GM12891 (cell line): ENCODE data around the gene ACTG2.

Source experiments
- DNase-seq: peaks from one replicate; pipeline ENCODE4 v3.0.0; 2011; ENCODE audit warnings: low spot score; ENCODE audit not compliant: insufficient read length
- FAIRE-seq: peaks from 2 replicates; lab custom pipeline; 2011; peaks lifted over from hg19 to GRCh38; lab: Jason Lieb, UNC
- PAX5 ChIP-seq: IDR thresholded peaks from 2 replicates; pipeline ENCODE4 v1.6.1; 2011; ENCODE audit warnings: low read length, moderate library complexity, mild to moderate bottlenecking; ENCODE audit not compliant: insufficient read depth, severe bottlenecking
- POLR2A ChIP-seq: IDR thresholded peaks from 2 replicates; pipeline ENCODE4 v1.6.1; 2011; ENCODE audit warnings: low read depth, low read length, control low read depth
- POLR2AphosphoS5 ChIP-seq: IDR thresholded peaks from 2 replicates; pipeline ENCODE4 v1.6.1; 2011; ENCODE audit warnings: low read depth, low read length, control low read depth
- POU2F2 ChIP-seq: IDR thresholded peaks from 2 replicates; pipeline ENCODE4 v1.6.1; 2011; ENCODE audit warnings: low read depth, mild to moderate bottlenecking, control low read depth, low read length, moderate library complexity
- SPI1 ChIP-seq: IDR thresholded peaks from 2 replicates; pipeline ENCODE4 v1.6.1; 2011; ENCODE audit warnings: low read depth, low read length, control low read depth
- TAF1 ChIP-seq: IDR thresholded peaks from 2 replicates; pipeline ENCODE4 v1.6.1; 2011; ENCODE audit warnings: low read depth, low read length, control low read depth

ACTG2 gene

DNA sequence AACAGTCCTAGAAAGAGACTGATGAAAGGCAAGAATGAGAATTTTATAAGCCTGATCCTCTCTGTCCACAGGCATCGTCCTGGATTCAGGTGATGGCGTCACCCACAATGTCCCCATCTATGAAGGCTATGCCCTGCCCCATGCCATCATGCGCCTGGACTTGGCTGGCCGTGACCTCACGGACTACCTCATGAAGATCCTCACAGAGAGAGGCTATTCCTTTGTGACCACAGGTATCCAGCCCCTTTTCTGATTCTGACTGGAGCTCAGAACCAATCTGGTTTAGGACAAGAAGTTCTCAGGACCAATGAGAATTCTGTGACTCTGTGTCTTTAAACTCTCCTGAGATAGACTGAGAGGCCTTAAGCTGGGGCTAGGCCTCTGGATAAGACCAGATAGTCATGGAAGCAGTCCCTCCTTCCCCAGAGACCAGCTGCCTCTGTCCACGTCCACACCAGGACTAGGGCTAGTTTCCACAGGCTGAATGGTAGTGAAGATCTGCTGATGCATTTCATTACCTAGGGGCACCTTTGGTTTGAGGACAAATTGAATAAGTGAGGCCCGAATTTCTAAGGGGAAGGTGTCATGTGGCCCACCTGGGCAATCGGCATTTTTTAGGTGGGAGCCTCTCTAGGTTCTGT is 20.7 kb downstream of the ACTG2 start:
- no peak for TF ChIP-seq TAF1
- no peak for TF ChIP-seq POLR2A
- no peak for TF ChIP-seq PAX5
- no peak for TF ChIP-seq SPI1
- TF ChIP-seq POLR2AphosphoS5: no peak
- TF ChIP-seq POU2F2: no peak
- no peak for FAIRE-seq
- DNase-seq: no peak

DNA sequence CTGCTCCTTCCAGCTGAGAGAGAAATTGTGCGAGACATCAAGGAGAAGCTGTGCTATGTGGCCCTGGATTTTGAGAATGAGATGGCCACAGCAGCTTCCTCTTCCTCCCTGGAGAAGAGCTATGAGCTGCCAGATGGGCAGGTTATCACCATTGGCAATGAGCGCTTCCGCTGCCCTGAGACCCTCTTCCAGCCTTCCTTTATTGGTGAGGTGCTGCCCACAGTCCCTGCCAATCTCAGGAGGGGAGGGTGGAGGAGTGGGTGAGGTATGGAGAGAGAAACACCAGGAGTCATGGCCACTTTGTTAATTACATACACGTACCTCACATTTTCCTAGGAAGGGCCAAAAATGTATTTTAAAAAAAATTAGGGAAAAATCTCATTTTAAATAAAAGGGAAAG is 21.9 kb downstream of the ACTG2 start:
- FAIRE-seq: peak; percentile 31
- no peak for DNase-seq
- TF ChIP-seq TAF1: no peak
- no peak for TF ChIP-seq POLR2A
- TF ChIP-seq POLR2AphosphoS5: no peak
- no peak for TF ChIP-seq POU2F2
- TF ChIP-seq PAX5: no peak
- TF ChIP-seq SPI1: no peak

DNA sequence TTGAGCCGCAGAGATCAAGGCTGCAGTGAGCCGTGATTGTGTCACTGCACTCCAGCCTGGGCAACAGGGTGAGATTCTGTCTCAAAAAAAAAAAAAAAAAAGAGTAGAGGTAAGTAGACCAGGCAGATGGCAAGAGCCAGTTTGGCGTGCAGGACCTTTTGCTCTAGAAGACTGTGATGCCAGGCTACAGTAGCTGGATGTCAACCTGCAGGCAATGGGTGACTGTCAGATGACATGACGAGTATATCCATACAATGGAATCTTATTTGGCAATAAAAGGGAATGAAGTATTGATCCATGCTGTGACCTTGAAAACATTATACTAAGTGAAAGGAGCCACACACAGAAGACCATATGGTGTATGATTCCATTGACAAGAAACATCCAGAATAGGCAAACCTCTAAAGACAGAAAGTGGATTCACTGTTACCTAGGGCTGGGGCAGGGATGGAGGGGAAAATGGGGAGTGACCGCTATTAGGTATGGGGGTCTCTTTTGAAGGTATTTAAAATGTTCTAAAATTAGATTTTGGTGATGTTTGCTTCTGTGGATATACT is 22.7 kb downstream of the ACTG2 start:
- TF ChIP-seq POLR2A (no peak), TAF1 (no peak), SPI1 (no peak), PAX5 (no peak), POLR2AphosphoS5 (no peak), POU2F2 (no peak)
- FAIRE-seq (no peak), DNase-seq (no peak)

DNA sequence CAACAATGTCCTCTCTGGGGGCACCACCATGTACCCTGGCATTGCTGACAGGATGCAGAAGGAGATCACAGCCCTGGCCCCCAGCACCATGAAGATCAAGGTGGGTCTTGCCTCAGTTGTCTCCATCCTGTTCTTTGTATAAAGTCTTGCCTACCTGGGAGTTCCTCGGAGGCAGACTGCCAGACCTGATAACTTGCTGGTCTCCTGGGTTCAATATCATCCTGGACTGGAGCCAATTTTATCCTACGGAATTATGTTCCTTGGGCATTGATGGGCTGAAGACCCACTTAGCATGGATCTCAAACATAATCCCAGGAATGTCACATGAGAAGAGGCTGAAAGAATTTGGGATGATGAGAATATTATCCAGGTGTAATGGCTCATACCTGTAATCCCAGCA is 23.9 kb downstream of the ACTG2 start:
- FAIRE-seq (no peak), DNase-seq (no peak)
- TF ChIP-seq POLR2AphosphoS5: no peak

DNA sequence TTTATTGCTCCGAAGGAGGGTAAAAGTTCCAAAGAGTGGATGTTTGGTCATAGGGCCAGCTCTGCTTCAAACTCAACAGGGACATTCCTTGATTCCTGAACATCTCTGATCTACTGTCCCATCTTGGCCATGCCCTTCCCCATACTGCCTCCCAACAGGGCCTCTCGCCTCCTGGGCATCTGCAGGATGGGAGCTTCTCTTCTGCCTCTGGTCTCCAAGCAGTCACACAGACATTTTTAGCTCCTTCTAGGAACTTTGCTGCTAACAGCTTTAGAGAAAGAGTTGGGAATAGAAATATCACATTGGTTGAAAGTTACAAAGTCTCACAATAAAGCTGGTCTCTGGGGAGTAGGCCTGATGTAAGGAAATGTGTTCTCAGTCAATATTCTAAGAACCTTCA is 24.5 kb downstream of the ACTG2 start:
- TF ChIP-seq PAX5 (no peak), TAF1 (no peak), SPI1 (no peak), POU2F2 (no peak), POLR2A (no peak), POLR2AphosphoS5 (no peak)
- DNase-seq (no peak), FAIRE-seq (no peak)

DNA sequence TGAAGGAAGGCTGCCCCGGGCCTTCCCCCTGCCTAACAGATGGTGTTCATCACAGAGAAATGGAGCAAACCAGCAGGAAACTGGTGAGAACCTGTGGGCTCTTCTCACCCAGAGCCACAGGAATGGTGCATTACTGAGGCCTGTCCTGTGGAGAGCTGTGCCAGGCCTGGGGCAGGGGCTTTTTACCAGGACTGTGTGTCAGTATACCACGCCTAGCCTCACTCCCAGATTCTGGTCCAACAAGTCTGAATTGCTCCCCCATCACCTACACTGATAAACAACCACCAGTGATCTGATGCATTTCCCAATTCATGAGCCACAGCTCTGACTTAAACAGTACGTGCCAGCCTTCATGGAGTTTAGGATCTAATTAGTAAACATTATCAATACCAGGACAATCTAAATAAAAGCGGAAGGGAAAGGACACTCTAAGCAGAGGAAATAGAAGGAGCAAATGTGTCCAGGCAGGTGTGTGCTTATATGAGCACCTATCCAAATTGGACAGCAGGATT is 24.9 kb downstream of the ACTG2 start:
- TF ChIP-seq PAX5: no peak
- TF ChIP-seq POLR2AphosphoS5: no peak
- TF ChIP-seq TAF1: no peak
- TF ChIP-seq POLR2A: no peak
- no peak for TF ChIP-seq POU2F2
- no peak for TF ChIP-seq SPI1
- FAIRE-seq (no peak), DNase-seq (no peak)

DNA sequence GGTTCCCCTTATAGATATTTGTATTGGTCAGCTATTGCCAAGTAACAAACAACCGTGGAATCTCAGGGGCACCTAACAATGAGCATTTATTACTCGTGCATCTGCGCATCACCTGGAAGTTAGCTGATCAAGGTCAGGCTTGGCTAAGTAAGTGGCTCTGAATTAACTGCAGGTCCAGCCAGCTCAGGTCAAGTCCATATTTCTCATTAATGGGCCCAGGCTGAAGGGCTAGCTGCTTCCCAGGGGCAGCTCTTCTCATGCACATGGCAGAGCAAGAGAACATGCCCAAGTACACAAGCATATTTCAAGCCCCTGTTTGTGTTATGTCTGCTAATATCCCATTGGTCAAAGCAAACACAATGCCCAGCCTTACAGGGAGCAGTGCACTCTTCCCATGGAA is 26.0 kb downstream of the ACTG2 start:
- DNase-seq (no peak), FAIRE-seq (no peak)
- TF ChIP-seq SPI1: no peak
- TF ChIP-seq POU2F2: no peak
- TF ChIP-seq TAF1: no peak
- no peak for TF ChIP-seq PAX5
- TF ChIP-seq POLR2AphosphoS5: no peak
- TF ChIP-seq POLR2A: no peak

DNA sequence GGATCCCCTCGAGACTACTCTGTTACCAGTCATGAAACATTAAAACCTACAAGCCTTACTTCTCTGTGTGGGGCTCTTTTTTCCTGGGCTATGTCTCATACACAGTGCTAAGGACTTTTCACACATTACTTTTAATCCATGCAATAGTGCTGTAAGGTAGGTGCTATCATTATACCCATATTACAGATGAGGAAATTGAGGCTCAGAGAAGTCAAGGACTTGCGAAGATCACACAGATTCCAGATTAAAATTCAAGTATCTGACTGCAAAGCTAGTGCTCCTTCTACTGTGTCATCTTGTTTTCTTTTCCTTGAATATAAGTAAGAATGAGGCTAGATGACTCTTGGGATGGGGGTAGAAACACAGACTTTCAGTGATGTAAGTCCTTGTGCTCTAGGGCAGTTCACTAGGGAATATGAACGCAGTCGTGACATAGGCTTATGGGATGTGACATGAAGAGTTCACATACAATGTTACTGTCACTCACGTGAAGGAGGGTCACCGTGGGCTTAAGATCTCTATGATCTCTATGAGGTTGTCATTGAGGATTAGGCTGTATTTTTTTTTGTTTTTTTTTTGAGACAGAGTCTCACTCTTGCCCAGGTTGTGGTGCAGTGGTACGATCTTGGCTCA is 26.9 kb downstream of the ACTG2 start:
- FAIRE-seq (no peak), DNase-seq (no peak)
- TF ChIP-seq TAF1 (no peak), SPI1 (no peak), POLR2AphosphoS5 (no peak), PAX5 (no peak), POU2F2 (no peak), POLR2A (no peak)

DNA sequence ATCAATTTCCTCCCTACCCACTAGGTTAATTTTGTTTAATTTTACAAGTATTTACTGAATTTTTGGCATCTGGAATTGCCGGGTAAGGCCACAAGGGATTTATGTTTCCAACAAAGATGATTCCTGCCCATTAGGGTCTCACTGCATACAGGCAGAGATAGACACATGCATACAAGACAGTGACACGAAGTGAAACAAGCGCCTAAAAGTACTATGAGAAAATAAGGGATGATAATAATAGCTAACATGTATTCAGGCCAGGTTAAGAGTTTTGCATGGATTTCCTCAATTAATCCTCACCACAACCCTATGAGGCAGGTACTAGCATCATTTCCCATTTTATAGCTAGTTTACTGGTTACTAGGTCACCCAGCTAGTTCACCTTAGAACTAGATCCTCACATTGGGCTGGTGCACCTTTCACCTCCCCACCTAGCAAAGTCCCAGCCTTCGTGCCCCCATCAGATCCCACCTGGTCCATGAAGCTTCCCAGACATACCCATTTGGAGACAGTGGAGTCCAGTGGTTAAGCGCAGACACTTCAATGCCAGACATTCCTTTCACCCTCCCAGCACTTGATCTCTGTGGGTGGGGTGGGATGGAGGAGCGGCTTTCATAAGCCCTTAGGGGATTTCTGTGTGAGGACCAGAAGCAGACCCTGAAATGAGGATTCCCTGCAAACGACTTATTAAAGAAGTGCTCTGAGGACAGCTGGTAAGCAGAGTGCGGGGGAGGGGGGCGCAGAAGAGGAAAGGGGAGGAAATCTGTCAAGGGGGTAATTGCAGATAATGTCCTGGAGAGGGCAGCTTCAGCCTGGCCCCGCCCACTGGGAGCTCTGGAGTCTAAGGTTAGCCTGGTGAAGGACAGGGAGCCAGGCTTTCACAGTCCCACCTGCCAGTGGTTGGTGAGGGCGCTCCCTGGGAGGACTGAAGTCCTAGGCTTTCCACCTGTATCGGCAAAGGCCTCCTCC is 28.1 kb downstream of the ACTG2 start:
- TF ChIP-seq PAX5 (no peak), POU2F2 (no peak), SPI1 (no peak), POLR2A (no peak), POLR2AphosphoS5 (no peak), TAF1 (no peak)
- DNase-seq (no peak), FAIRE-seq (peak; percentile 65)

DNA sequence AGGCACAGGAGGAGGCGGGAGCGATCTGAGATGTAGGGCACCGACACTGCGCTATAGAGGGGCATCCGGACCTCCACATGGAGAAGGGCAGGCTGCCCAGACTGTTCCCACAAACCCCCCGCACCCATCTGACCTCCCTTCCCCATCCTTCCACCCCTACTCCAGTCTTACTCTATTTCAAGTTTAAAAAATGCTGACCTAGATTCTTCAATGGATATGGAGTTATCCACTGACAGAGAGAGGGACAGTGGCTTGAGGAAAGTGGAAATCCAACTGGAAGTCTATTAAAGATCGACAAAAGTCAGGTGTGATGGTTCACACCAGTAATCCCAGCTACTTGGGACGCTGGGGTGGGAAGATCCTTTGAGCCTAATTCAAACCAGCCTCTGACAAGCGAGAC is 28.8 kb downstream of the ACTG2 start:
- DNase-seq: no peak
- TF ChIP-seq PAX5: no peak
- TF ChIP-seq POLR2AphosphoS5: no peak
- no peak for TF ChIP-seq SPI1
- TF ChIP-seq TAF1: no peak
- TF ChIP-seq POLR2A: no peak
- no peak for TF ChIP-seq POU2F2
- no peak for FAIRE-seq
